ENCODE measurements around the gene SLC6A12.

DNA sequence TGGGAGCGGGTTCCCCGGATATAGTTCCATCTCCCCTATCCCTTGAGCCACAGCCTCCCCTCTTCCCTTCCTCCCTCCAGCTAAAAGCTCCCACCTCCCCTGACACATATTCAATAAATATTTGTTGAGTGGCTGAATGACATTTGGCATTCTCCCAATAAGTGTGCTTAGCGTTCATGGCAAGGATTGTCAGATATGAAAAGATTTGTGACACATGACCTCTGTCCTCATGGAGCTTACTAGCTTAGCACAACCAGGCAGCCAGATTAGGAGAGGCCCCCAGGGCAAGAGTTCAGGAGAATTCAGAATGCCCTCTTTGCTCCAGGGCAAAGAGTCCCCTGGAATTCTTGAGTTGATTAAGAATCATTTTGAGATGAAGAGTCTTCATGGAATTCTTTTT, 22.5 kb upstream of the SLC6A12 start:
- TF ChIP-seq, protein P1, sequence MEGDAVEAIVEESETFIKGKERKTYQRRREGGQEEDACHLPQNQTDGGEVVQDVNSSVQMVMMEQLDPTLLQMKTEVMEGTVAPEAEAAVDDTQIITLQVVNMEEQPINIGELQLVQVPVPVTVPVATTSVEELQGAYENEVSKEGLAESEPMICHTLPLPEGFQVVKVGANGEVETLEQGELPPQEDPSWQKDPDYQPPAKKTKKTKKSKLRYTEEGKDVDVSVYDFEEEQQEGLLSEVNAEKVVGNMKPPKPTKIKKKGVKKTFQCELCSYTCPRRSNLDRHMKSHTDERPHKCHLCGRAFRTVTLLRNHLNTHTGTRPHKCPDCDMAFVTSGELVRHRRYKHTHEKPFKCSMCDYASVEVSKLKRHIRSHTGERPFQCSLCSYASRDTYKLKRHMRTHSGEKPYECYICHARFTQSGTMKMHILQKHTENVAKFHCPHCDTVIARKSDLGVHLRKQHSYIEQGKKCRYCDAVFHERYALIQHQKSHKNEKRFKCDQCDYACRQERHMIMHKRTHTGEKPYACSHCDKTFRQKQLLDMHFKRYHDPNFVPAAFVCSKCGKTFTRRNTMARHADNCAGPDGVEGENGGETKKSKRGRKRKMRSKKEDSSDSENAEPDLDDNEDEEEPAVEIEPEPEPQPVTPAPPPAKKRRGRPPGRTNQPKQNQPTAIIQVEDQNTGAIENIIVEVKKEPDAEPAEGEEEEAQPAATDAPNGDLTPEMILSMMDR (optimal IDR thresholded peaks at IDR 0.05 in 1 of 3, IDR thresholded peaks at IDR 0.05 in 1 of 3, conservative IDR thresholded peaks at IDR 0.05 in 1 of 3; ENCODE audit: extremely low read depth in 1 of 3, insufficient read depth in 2 of 3, low read length in 3 of 3) = no peak
- TF ChIP-seq EZH2 (IDR thresholded peaks at IDR 0.05; ENCODE audit: low read length) = no peak
